ENCODE measurements around the gene SORBS2. TPM values are rescaled to one million over a fixed set of nuclear protein-coding genes. Genes with fewer than 3 reads are reported as not detected.

Gene SORBS2
- total RNA-seq, 1 experiment from 2014 or later, result 44.5 TPM

DNA sequence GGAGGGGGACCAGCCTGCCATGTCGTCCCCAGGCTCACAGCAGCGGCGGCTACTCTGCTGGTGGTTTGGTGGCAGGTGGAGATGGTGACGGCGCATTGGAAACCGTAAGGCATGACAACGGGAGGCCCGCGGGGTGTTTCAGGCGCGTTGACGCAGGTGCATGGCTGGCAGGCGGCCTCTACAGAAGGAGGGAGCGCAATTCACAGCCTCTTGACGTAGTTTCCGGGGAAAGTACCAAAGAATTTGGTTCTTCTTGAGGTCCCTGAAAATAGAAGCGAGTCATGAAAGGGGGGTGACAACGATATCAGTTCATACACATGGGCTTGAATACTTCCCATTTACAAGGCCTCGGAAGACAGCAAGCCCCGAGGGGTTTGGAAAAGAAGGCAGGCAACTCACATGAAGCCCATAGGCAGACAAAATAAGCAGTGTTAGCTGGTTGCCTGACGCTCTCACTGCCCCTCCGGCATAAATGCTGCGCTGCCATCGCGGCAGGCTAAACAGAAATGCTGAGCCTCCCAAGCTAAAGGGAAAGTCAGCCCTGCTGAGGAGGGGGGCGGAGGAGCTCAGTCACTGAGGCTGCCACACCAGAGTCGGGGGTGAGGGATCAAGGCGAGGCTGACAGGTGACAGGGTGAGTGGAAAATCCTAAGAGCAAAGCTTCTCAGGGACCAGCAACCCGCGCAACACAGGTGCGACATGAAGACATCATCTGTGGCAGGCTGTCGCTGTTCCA, 224.4 kb downstream of the SORBS2 start (continued):
- 0 out of 2 replicates have a peak, but pooled peaks have one; percentile 54 for TF ChIP-seq TP53 (CRISPR knock-in tag; IDR thresholded peaks at IDR 0.05)
- TF ChIP-seq ZBTB21 (CRISPR knock-in tag; IDR thresholded peaks at IDR 0.05; ENCODE audit: borderline replicate concordance), result peak; percentile 85

- Mint-ChIP-seq H3K9me3 (no peaks in the 10 kb centered on the region), H3K4me3 (peak overlapping the region; percentile 52), H3K4me1 (peaks cover 61% of the 10 kb centered on the region), H3K36me3 (no peaks in the 10 kb centered on the region), H3K27me3 (ENCODE audit: low read depth) (peaks cover 47% of the 10 kb centered on the region), H3K27ac (0 out of 2 replicates have a peak overlapping the region, but pooled peaks have one; percentile 2)
- ChIA-PET POLR2A (interaction anchor here (1.9 kb wide), 1 partner anchor 52 kb away, joined by 6 read pairs; the partner anchor contains the start of gene PDLIM3), CTCF (interaction anchor here (0.6 to 3.7 kb wide), 4 partner anchors 11 to 451 kb away, joined by 3 to 24 read pairs (median 4); partner anchors contain the start of gene PDLIM3)
- no peak for ATAC-seq
- TF ChIP-seq ZNF138 (CRISPR knock-in tag; conservative IDR thresholded peaks at IDR 0.05), result no peak
- no peak for TF ChIP-seq ZNF281 (CRISPR knock-in tag; IDR thresholded peaks at IDR 0.05)
- no peak for TF ChIP-seq USF2 (CRISPR knock-in tag; IDR thresholded peaks at IDR 0.05)
- no peak for TF ChIP-seq ZNF317 (CRISPR knock-in tag; IDR thresholded peaks at IDR 0.05; ENCODE audit: borderline replicate concordance, low read depth)
- no peak for TF ChIP-seq USF1 (CRISPR knock-in tag; IDR thresholded peaks at IDR 0.05)
- TF ChIP-seq MXD4 (CRISPR knock-in tag; IDR thresholded peaks at IDR 0.05; ENCODE audit: borderline replicate concordance), result no peak
- no peak for TF ChIP-seq CREB1 (CRISPR knock-in tag; IDR thresholded peaks at IDR 0.05)
- TF ChIP-seq ZNF512 (CRISPR knock-in tag; IDR thresholded peaks at IDR 0.05; ENCODE audit: borderline replicate concordance), result no peak
- TF ChIP-seq SP1 (CRISPR knock-in tag; conservative IDR thresholded peaks at IDR 0.05), result no peak
- no peak for TF ChIP-seq ZBTB21 (CRISPR knock-in tag; IDR thresholded peaks at IDR 0.05; ENCODE audit: borderline replicate concordance)
- no peak for TF ChIP-seq GRHL2 (CRISPR knock-in tag; IDR thresholded peaks at IDR 0.05; ENCODE audit: insufficient replicate concordance, severe bottlenecking)
- TF ChIP-seq FOXJ3 (CRISPR knock-in tag; IDR thresholded peaks at IDR 0.05; ENCODE audit: borderline replicate concordance), result no peak
- no peak for TF ChIP-seq ZNF232 (CRISPR knock-in tag; IDR thresholded peaks at IDR 0.05)
- TF ChIP-seq MYBL2 (CRISPR knock-in tag; IDR thresholded peaks at IDR 0.05), result no peak
- TF ChIP-seq, protein P1, sequence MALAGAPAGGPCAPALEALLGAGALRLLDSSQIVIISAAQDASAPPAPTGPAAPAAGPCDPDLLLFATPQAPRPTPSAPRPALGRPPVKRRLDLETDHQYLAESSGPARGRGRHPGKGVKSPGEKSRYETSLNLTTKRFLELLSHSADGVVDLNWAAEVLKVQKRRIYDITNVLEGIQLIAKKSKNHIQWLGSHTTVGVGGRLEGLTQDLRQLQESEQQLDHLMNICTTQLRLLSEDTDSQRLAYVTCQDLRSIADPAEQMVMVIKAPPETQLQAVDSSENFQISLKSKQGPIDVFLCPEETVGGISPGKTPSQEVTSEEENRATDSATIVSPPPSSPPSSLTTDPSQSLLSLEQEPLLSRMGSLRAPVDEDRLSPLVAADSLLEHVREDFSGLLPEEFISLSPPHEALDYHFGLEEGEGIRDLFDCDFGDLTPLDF (CRISPR knock-in tag; IDR thresholded peaks at IDR 0.05), result no peak
- TF ChIP-seq ZNF671 (CRISPR knock-in tag; IDR thresholded peaks at IDR 0.05), result no peak
- no peak for TF ChIP-seq JAZF1 (CRISPR knock-in tag; IDR thresholded peaks at IDR 0.05)
- TF ChIP-seq, protein P2, sequence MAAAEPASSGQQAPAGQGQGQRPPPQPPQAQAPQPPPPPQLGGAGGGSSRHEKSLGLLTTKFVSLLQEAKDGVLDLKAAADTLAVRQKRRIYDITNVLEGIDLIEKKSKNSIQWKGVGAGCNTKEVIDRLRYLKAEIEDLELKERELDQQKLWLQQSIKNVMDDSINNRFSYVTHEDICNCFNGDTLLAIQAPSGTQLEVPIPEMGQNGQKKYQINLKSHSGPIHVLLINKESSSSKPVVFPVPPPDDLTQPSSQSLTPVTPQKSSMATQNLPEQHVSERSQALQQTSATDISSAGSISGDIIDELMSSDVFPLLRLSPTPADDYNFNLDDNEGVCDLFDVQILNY (CRISPR knock-in tag; IDR thresholded peaks at IDR 0.05), result no peak
- TF ChIP-seq, protein P3, sequence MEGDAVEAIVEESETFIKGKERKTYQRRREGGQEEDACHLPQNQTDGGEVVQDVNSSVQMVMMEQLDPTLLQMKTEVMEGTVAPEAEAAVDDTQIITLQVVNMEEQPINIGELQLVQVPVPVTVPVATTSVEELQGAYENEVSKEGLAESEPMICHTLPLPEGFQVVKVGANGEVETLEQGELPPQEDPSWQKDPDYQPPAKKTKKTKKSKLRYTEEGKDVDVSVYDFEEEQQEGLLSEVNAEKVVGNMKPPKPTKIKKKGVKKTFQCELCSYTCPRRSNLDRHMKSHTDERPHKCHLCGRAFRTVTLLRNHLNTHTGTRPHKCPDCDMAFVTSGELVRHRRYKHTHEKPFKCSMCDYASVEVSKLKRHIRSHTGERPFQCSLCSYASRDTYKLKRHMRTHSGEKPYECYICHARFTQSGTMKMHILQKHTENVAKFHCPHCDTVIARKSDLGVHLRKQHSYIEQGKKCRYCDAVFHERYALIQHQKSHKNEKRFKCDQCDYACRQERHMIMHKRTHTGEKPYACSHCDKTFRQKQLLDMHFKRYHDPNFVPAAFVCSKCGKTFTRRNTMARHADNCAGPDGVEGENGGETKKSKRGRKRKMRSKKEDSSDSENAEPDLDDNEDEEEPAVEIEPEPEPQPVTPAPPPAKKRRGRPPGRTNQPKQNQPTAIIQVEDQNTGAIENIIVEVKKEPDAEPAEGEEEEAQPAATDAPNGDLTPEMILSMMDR (IDR thresholded peaks at IDR 0.05), result no peak
- no peak for DNase-seq (ENCODE audit: low spot score)
Observed at GRCh38 chr4:185587030-185587426, 225.0 kb downstream of the SORBS2 start.

All from WTC11 (cell line).